ENCODE data around the gene COP1. TPM values are rescaled to one million over a fixed set of nuclear protein-coding genes. Genes with fewer than 3 reads are reported as not detected.

Gene COP1
- total and polyA plus RNA-seq, 2 of the 4 experiments (the other 2 are of a cell fraction), result 17.8 to 35.0 TPM

DNA sequence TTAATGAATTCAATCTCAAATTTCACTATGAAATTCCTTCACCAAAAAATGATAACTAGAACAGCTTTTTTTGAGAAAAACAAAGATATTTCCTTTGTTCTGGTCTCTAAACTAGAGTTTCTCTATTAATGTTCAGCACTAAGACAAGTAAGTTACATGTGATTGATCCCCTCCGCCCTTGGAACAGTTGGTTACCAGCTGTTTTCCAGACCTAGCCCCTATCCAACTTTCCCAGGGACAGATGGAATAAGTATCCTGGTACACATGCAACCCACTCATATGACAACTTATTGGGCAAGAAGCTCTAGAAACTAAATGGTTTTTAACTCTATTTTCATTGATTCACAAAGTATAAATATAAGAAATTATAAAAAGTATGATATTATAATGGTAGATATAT, 140.4 kb downstream of the COP1 start:
- Histone ChIP-seq H3K9ac (ENCODE audit: low read depth, low read length) (no peak overlapping the region), H4K8ac (ENCODE audit: low read depth in 2 of 2, low read length in 2 of 2) (no peak overlapping the region), H3K18ac (ENCODE audit: low read depth, low read length) (no peak overlapping the region), H2AK9ac (replicated peaks; ENCODE audit: low read depth, low read length, poor library complexity) (no peak overlapping the region), H3K4me2 (ENCODE audit: low read depth, low read length) (no peak overlapping the region), H2BK120ac (ENCODE audit: low read depth, low read length) (no peak overlapping the region), H3K9me3 (ENCODE audit: control insufficient read depth, insufficient read depth, low read length) (no peaks in the 10 kb centered on the region), H3K27ac (ENCODE audit: insufficient read depth, low read length) (no peak overlapping the region), H2BK15ac (ENCODE audit: low read depth, low read length) (no peak overlapping the region), H4K91ac (ENCODE audit: insufficient read depth, low read depth, low read length) (no peak overlapping the region), H3K4me3 (ENCODE audit: insufficient read depth, low read depth, low read length) (no peak overlapping the region), H4K5ac (ENCODE audit: low read depth, low read length) (no peak overlapping the region), H3K4ac (ENCODE audit: low read depth, low read length) (no peak overlapping the region), H3K9me1 (ENCODE audit: insufficient read depth, low read length) (peaks cover 12% of the 10 kb centered on the region), H2BK5ac (ENCODE audit: low read depth, low read length, poor library complexity, severe bottlenecking) (no peak overlapping the region), H3K27me3 (ENCODE audit: control insufficient read depth, insufficient read depth, low read length) (no peaks in the 10 kb centered on the region), H3K36me3 (ENCODE audit: control insufficient read depth, insufficient read depth, low read length) (peaks cover 4% of the 10 kb centered on the region; the same call in 1 of the 2 replicates), H2AFZ (replicated peaks; ENCODE audit: low read length, poor library complexity) (no peak overlapping the region), H3K79me1 (ENCODE audit: low read depth in 1 of 2, low read length in 2 of 2) (peaks cover 11 to 20% of the 10 kb centered on the region in 2 experiments), H3K23ac (ENCODE audit: low read depth, low read length) (no peak overlapping the region), H3K4me1 (ENCODE audit: control insufficient read depth, insufficient read depth, low read length) (no peaks in the 10 kb centered on the region), H3K56ac (ENCODE audit: extremely low read depth, insufficient read depth, low read length) (no peak overlapping the region), H2BK20ac (ENCODE audit: low read depth, low read length) (no peak overlapping the region), H2AK5ac (ENCODE audit: low read depth, low read length) (no peak overlapping the region), H4K20me1 (ENCODE audit: insufficient read depth, low read length) (no peaks in the 10 kb centered on the region), H3K14ac (replicated peaks; ENCODE audit: low read depth, low read length) (no peak overlapping the region)
- no CpG with 5 or more reads among the region's 1 CpG for whole genome bisulfite sequencing, 2 experiments (ENCODE audit: extremely low coverage in 2 of 2, insufficient read length in 1 of 2)
- DNase-seq, result no peak
- POLR2A ChIA-PET (ENCODE audit: unreplicated experiment), result no interaction called here
- intact Hi-C loops (cut with micrococcal nuclease) (no loop called here), in situ Hi-C loops (cut with MboI; ENCODE audit: low sequenced_read_pairs) (loop anchor here (25.0 kb wide), 1 partner anchor 579 kb away; no protein-coding TSS in a partner anchor), dilution Hi-C loops (cut with HindIII; ENCODE audit: low sequenced_read_pairs, unreplicated experiment) (no loop called here)
- CTCF ChIA-PET, result no interaction called here
- no peak for ATAC-seq (ENCODE audit: low read depth)
- no peak for TF ChIP-seq BHLHE40 (IDR thresholded peaks at IDR 0.05; ENCODE audit: low read depth, low read length)
- TF ChIP-seq SMC3 (IDR thresholded peaks at IDR 0.05; ENCODE audit: low read depth, low read length), result no peak
- TF ChIP-seq RAD21 (IDR thresholded peaks at IDR 0.05; ENCODE audit: low read length), result no peak
- TF ChIP-seq MAZ (IDR thresholded peaks at IDR 0.05; ENCODE audit: borderline replicate concordance, low read depth, low read length), result no peak
- no peak for TF ChIP-seq NFE2L2 (IDR thresholded peaks at IDR 0.05; ENCODE audit: low read depth, low read length)
- TF ChIP-seq, protein P1, sequence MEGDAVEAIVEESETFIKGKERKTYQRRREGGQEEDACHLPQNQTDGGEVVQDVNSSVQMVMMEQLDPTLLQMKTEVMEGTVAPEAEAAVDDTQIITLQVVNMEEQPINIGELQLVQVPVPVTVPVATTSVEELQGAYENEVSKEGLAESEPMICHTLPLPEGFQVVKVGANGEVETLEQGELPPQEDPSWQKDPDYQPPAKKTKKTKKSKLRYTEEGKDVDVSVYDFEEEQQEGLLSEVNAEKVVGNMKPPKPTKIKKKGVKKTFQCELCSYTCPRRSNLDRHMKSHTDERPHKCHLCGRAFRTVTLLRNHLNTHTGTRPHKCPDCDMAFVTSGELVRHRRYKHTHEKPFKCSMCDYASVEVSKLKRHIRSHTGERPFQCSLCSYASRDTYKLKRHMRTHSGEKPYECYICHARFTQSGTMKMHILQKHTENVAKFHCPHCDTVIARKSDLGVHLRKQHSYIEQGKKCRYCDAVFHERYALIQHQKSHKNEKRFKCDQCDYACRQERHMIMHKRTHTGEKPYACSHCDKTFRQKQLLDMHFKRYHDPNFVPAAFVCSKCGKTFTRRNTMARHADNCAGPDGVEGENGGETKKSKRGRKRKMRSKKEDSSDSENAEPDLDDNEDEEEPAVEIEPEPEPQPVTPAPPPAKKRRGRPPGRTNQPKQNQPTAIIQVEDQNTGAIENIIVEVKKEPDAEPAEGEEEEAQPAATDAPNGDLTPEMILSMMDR (conservative IDR thresholded peaks at IDR 0.05; ENCODE audit: low read depth, low read length), result no peak
- TF ChIP-seq RFX5 (IDR thresholded peaks at IDR 0.05; ENCODE audit: low read depth, low read length), result no peak
- no peak for TF ChIP-seq POLR2A (IDR thresholded peaks at IDR 0.05; ENCODE audit: low read depth, low read length)
- no peak for TF ChIP-seq FOS (IDR thresholded peaks at IDR 0.05; ENCODE audit: low read depth, low read length)
- no peak for TF ChIP-seq MAFK (IDR thresholded peaks at IDR 0.05; ENCODE audit: low read depth, low read length)
- TF ChIP-seq, protein P2, sequence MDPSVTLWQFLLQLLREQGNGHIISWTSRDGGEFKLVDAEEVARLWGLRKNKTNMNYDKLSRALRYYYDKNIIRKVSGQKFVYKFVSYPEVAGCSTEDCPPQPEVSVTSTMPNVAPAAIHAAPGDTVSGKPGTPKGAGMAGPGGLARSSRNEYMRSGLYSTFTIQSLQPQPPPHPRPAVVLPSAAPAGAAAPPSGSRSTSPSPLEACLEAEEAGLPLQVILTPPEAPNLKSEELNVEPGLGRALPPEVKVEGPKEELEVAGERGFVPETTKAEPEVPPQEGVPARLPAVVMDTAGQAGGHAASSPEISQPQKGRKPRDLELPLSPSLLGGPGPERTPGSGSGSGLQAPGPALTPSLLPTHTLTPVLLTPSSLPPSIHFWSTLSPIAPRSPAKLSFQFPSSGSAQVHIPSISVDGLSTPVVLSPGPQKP (IDR thresholded peaks at IDR 0.05; ENCODE audit: borderline replicate concordance, low read depth, low read length), result no peak
- TF ChIP-seq, protein P3, sequence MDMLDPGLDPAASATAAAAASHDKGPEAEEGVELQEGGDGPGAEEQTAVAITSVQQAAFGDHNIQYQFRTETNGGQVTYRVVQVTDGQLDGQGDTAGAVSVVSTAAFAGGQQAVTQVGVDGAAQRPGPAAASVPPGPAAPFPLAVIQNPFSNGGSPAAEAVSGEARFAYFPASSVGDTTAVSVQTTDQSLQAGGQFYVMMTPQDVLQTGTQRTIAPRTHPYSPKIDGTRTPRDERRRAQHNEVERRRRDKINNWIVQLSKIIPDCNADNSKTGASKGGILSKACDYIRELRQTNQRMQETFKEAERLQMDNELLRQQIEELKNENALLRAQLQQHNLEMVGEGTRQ (IDR thresholded peaks at IDR 0.05; ENCODE audit: low read depth, low read length), result no peak
- no peak for TF ChIP-seq CHD1 (IDR thresholded peaks at IDR 0.05; ENCODE audit: low read depth, low read length)
- BruUV-seq (replicated peaks), result no TSS peak

Data from IMR-90 (cell line).